ENCODE results near the gene ABCC1.

DNA sequence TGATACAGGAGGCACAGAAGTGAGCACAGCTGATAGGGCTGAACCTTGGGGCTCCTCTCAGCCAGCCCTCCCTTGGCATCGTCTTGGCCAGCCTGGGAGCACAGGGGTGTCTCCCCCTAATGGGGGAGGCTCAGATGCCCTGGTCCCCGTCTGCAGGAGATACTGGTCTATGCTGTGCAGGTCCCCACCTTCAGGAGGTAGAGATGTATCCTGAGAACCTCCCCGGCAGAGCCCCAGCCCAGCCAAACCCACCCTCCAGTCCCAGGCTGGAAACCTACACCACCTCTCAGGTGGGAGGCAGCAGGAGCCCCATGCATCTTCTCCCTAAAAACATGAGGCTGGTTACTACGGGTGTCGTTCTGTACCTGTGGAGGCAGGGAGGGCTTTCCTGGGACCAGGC, 235.2 kb downstream of the ABCC1 start:
- TF ChIP-seq, protein P1, sequence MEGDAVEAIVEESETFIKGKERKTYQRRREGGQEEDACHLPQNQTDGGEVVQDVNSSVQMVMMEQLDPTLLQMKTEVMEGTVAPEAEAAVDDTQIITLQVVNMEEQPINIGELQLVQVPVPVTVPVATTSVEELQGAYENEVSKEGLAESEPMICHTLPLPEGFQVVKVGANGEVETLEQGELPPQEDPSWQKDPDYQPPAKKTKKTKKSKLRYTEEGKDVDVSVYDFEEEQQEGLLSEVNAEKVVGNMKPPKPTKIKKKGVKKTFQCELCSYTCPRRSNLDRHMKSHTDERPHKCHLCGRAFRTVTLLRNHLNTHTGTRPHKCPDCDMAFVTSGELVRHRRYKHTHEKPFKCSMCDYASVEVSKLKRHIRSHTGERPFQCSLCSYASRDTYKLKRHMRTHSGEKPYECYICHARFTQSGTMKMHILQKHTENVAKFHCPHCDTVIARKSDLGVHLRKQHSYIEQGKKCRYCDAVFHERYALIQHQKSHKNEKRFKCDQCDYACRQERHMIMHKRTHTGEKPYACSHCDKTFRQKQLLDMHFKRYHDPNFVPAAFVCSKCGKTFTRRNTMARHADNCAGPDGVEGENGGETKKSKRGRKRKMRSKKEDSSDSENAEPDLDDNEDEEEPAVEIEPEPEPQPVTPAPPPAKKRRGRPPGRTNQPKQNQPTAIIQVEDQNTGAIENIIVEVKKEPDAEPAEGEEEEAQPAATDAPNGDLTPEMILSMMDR (IDR thresholded peaks at IDR 0.05) = no peak
- no peak for TF ChIP-seq EP300 (IDR thresholded peaks at IDR 0.05; ENCODE audit: borderline replicate concordance in 1 of 2, low read depth in 1 of 2, low read length in 1 of 2)
- TF ChIP-seq RAD21 (IDR thresholded peaks at IDR 0.05; ENCODE audit: low read length) = no peak

Measured in SK-N-SH (cell line).